H4 (cell line): Measurements from ENCODE around the gene MAP1A. TPM values are rescaled to one million over a fixed set of nuclear protein-coding genes. Genes with fewer than 3 reads are reported as not detected.

Experiments used
- DNase-seq: peaks from one replicate; pipeline ENCODE4 v3.0.0-alpha.2; 2015; ENCODE audit warnings: low spot score
- total RNA-seq: library from RNA; depleted of rRNA; stranded (reverse); fragments of >200 nt; shearing (Covaris generic); gene quantifications from 2 replicates; pipeline ENCODE4 v1.2.3, GENCODE V29; 2014

Gene MAP1A
- total RNA-seq, 1 experiment from 2014 or later, result 40.6 TPM

- DNase-seq, result peak; percentile 98
Observed at GRCh38 chr15:43510200-43511011, 7.0 kb upstream of the MAP1A start.

GRCh38 chr15:43511012-43511885 lies 6.2 kb upstream of the MAP1A start:
- peak; percentile 54 for DNase-seq

- DNase-seq, result no peak
Observed at GRCh38 chr15:43513550-43513949, 3.9 kb upstream of the MAP1A start.

- no peak for DNase-seq
Observed at GRCh38 chr15:43514241-43515057, 3.0 kb upstream of the MAP1A start.

- no peak for DNase-seq
Observed at GRCh38 chr15:43515741-43516140, 1.7 kb upstream of the MAP1A start.

- DNase-seq, result no peak
Observed at GRCh38 chr15:43516185-43516584, 1.2 kb upstream of the MAP1A start.

GRCh38 chr15:43516801-43517353 lies 531 bp upstream of the MAP1A start:
- DNase-seq, result peak; percentile 40

GRCh38 chr15:43518197-43518761 lies 871 bp downstream of the MAP1A start:
- peak; percentile 37 for DNase-seq

- DNase-seq, result no peak
Observed at GRCh38 chr15:43519196-43519595, 1.8 kb downstream of the MAP1A start.

- DNase-seq, result no peak
Observed at GRCh38 chr15:43520138-43520537, 2.7 kb downstream of the MAP1A start.

GRCh38 chr15:43521419-43521818 lies 4.0 kb downstream of the MAP1A start:
- no peak for DNase-seq

GRCh38 chr15:43522247-43522646 lies 4.8 kb downstream of the MAP1A start:
- DNase-seq, result no peak

GRCh38 chr15:43523646-43524045 lies 6.2 kb downstream of the MAP1A start:
- no peak for DNase-seq

GRCh38 chr15:43524254-43524845 lies 6.9 kb downstream of the MAP1A start:
- DNase-seq, result no peak

- no peak for DNase-seq
Observed at GRCh38 chr15:43525131-43525530, 7.7 kb downstream of the MAP1A start.

- DNase-seq, result no peak
Observed at GRCh38 chr15:43526261-43526930, 9.0 kb downstream of the MAP1A start.

GRCh38 chr15:43527016-43527801 lies 9.8 kb downstream of the MAP1A start:
- no peak for DNase-seq

GRCh38 chr15:43527802-43528541 lies 10.6 kb downstream of the MAP1A start:
- DNase-seq, result no peak

GRCh38 chr15:43528542-43529007 lies 11.2 kb downstream of the MAP1A start:
- DNase-seq, result no peak
